M059J (cell line): ENCODE results near the gene MACC1. TPM values are rescaled to one million over a fixed set of nuclear protein-coding genes. Genes with fewer than 3 reads are reported as not detected.

Source experiments
- DNase-seq: peaks from one replicate; pipeline ENCODE4 v3.0.0-alpha.2; 2012; ENCODE audit warnings: low read depth
- total RNA-seq: library from RNA; depleted of rRNA; stranded (reverse); fragments of >200 nt; shearing (Covaris generic); gene quantifications from 2 replicates; pipeline ENCODE4 v1.2.3, GENCODE V29; 2014

The MACC1 gene
- total RNA-seq, 1 experiment from 2014 or later = 0.15 TPM

GRCh38 chr7:20232848-20233247, 15.7 kb upstream of the MACC1 start:
- no peak for DNase-seq

GRCh38 chr7:20229646-20230500, 12.7 kb upstream of the MACC1 start:
- DNase-seq = peak; percentile 98

GRCh38 chr7:20229081-20229480, 11.9 kb upstream of the MACC1 start:
- no peak for DNase-seq

GRCh38 chr7:20228654-20229053, 11.5 kb upstream of the MACC1 start:
- peak; percentile 57 for DNase-seq

GRCh38 chr7:20227291-20227795, 10.2 kb upstream of the MACC1 start:
- DNase-seq = peak; percentile 83

- DNase-seq = no peak
These were observed 9.7 kb upstream of the MACC1 start for GRCh38 chr7:20226860-20227259.

- DNase-seq = no peak
These were observed 8.2 kb upstream of the MACC1 start for GRCh38 chr7:20225384-20225783.

- DNase-seq = no peak
These were observed 6.8 kb upstream of the MACC1 start for GRCh38 chr7:20224025-20224424.

GRCh38 chr7:20223356-20223755, 6.2 kb upstream of the MACC1 start:
- peak; percentile 75 for DNase-seq

- no peak for DNase-seq
These were observed 5.1 kb upstream of the MACC1 start for GRCh38 chr7:20222219-20222828.

GRCh38 chr7:20220921-20221547, 3.9 kb upstream of the MACC1 start:
- DNase-seq = peak; percentile 99

GRCh38 chr7:20220293-20220761, 3.1 kb upstream of the MACC1 start:
- no peak for DNase-seq

- DNase-seq = peak; percentile 98
These were observed 2.5 kb upstream of the MACC1 start for GRCh38 chr7:20219446-20220292.

GRCh38 chr7:20219062-20219445, 1.9 kb upstream of the MACC1 start:
- DNase-seq = no peak

GRCh38 chr7:20218279-20218678, 1.1 kb upstream of the MACC1 start:
- DNase-seq = peak; percentile 66

GRCh38 chr7:20216406-20217036, 663 bp downstream of the MACC1 start:
- no peak for DNase-seq

GRCh38 chr7:20214921-20215669, 2.1 kb downstream of the MACC1 start:
- peak; percentile 49 for DNase-seq

- DNase-seq = no peak
These were observed 3.1 kb downstream of the MACC1 start for GRCh38 chr7:20214132-20214531.

GRCh38 chr7:20213378-20213777, 3.8 kb downstream of the MACC1 start:
- DNase-seq = no peak

GRCh38 chr7:20211376-20211775, 5.8 kb downstream of the MACC1 start:
- DNase-seq = no peak
